WTC11 (cell line): ENCODE measurements around the gene ANKRD11. TPM values are rescaled to one million over a fixed set of nuclear protein-coding genes. Genes with fewer than 3 reads are reported as not detected.

Experiments
- ATAC-seq: fragments of 200-7000 bp; cut with Tn5 transposase; 2 replicates; pipeline ENCODE4 v1.10.0; 2021; ENCODE audit warnings: mild to moderate bottlenecking, moderate library complexity
- CTCF ChIA-PET: fragments of 300-600 bp; sonication (Branson Sonifier 250); formaldehyde crosslinking; loops from one replicate; lab custom pipeline; 2021; ENCODE audit warnings: antibody characterized with exemption; lab: Charles Lee
- POLR2A ChIA-PET: fragments of 350-600 bp; sonication (Branson Sonifier 250); formaldehyde crosslinking; loops from one replicate; lab custom pipeline; 2021; ENCODE audit warnings: antibody characterized with exemption; lab: Charles Lee
- DNase-seq: peaks from one replicate; pipeline ENCODE4 v3.0.0; 2021; ENCODE audit warnings: low spot score
- H3K27ac Mint-ChIP-seq: 2 replicates; pipeline ENCODE4 v1.8.0; 2021; ENCODE audit warnings: mixed read lengths
- H3K27me3 Mint-ChIP-seq: 2 replicates; pipeline ENCODE4 v1.8.0; 2021; ENCODE audit warnings: low read depth, mild to moderate bottlenecking, moderate library complexity, mixed read lengths
- H3K36me3 Mint-ChIP-seq: 2 replicates; pipeline ENCODE4 v1.8.0; 2021; ENCODE audit warnings: mixed read lengths
- H3K4me1 Mint-ChIP-seq: 2 replicates; pipeline ENCODE4 v1.8.0; 2022; ENCODE audit warnings: mixed read lengths
- H3K4me3 Mint-ChIP-seq: 2 replicates; pipeline ENCODE4 v1.8.0; 2021; ENCODE audit warnings: mild to moderate bottlenecking, moderate library complexity, mixed read lengths
- H3K9me3 Mint-ChIP-seq: 2 replicates; pipeline ENCODE4 v1.8.0; 2021; ENCODE audit warnings: mixed read lengths
- ATF1 ChIP-seq: sonication (generic); formaldehyde crosslinking; IDR thresholded peaks from 2 replicates; pipeline ENCODE4 v1.8.1; 2023; ENCODE audit warnings: mild to moderate bottlenecking, moderate library complexity, missing genetic modification reagents
- ETV6 ChIP-seq: sonication (generic); formaldehyde crosslinking; IDR thresholded peaks from 2 replicates; pipeline ENCODE4 v1.8.1; 2022; ENCODE audit warnings: mild to moderate bottlenecking, missing genetic modification reagents
- JUN ChIP-seq: sonication (generic); formaldehyde crosslinking; IDR thresholded peaks from 2 replicates; pipeline ENCODE4 v1.8.0; 2023; ENCODE audit warnings: mild to moderate bottlenecking, missing genetic modification reagents
- total RNA-seq: library from RNA; stranded (reverse); gene quantifications from 3 replicates; pipeline ENCODE4 v1.2.3, GENCODE V29; 2021
- TF ChIP-seq, protein P1 (sequence below): sonication (generic); formaldehyde crosslinking; IDR thresholded peaks from 2 replicates; pipeline ENCODE4 v1.8.1; 2023; ENCODE audit warnings: mild to moderate bottlenecking, missing genetic modification reagents, borderline replicate concordance
- TF ChIP-seq, protein P2 (sequence below): fragments of 250-450 bp; sonication (Bioruptor Pico); IDR thresholded peaks from 2 replicates; pipeline ENCODE4 v1.9.0; 2021; ENCODE audit warnings: mild to moderate bottlenecking, borderline replicate concordance
- TF ChIP-seq, protein P3 (sequence below): sonication (generic); formaldehyde crosslinking; IDR thresholded peaks from 2 replicates; pipeline ENCODE4 v1.8.1; 2022; ENCODE audit warnings: low read depth, mild to moderate bottlenecking, moderate library complexity, missing genetic modification reagents, borderline replicate concordance
- TF ChIP-seq, protein P4 (sequence below): sonication (generic); formaldehyde crosslinking; IDR thresholded peaks from 2 replicates; pipeline ENCODE4 v1.8.1; 2022; ENCODE audit warnings: low read depth, missing genetic modification reagents, borderline replicate concordance
- TF ChIP-seq, protein P5 (sequence below): sonication (generic); formaldehyde crosslinking; IDR thresholded peaks from 2 replicates; pipeline ENCODE4 v1.8.0; 2022; ENCODE audit warnings: mild to moderate bottlenecking, missing genetic modification reagents
- TF ChIP-seq, protein P6 (sequence below): fragments of 250-450 bp; sonication (Bioruptor Pico); conservative IDR thresholded peaks from 2 replicates; pipeline ENCODE4 v1.9.0; 2021; ENCODE audit warnings: mild to moderate bottlenecking
- TF ChIP-seq, protein P7 (sequence below): sonication (generic); formaldehyde crosslinking; IDR thresholded peaks from 2 replicates; pipeline ENCODE4 v1.8.0; 2023; ENCODE audit warnings: missing genetic modification reagents, mild to moderate bottlenecking, borderline replicate concordance

ANKRD11 gene
- total RNA-seq, 1 experiment from 2014 or later: 184 TPM

DNA sequence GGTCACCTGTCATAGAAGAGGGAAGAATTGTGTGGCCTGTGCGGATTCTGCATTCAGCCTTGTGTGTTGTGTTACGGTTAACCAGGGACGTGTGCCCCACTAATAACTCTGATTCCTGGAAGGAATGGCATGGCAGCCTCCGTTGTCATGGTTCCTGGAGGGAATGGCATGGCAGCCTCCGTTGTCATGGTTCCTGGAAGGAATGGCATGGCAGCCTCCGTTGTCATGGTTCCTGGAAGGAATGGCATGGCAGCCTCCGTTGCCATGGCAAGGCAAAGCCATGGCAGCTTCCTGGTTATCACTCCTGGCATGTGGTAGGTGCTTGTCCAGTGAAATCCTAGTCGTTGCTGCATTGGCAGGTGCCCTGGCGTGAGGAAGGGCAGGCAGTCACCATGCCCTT is 26.8 kb upstream of the ANKRD11 start:
- CTCF ChIA-PET: no interaction called here
- ATAC-seq (no peak), DNase-seq (no peak)
- Mint-ChIP-seq H3K4me1 (peaks cover 7% of the 10 kb centered on the region), H3K9me3 (no peaks in the 10 kb centered on the region), H3K27me3 (no peaks in the 10 kb centered on the region; the same call in 1 of the 2 replicates), H3K27ac (no peak overlapping the region), H3K36me3 (peaks cover 60% of the 10 kb centered on the region), H3K4me3 (no peak overlapping the region)
- POLR2A ChIA-PET: no interaction called here
- TF ChIP-seq, protein P1, sequence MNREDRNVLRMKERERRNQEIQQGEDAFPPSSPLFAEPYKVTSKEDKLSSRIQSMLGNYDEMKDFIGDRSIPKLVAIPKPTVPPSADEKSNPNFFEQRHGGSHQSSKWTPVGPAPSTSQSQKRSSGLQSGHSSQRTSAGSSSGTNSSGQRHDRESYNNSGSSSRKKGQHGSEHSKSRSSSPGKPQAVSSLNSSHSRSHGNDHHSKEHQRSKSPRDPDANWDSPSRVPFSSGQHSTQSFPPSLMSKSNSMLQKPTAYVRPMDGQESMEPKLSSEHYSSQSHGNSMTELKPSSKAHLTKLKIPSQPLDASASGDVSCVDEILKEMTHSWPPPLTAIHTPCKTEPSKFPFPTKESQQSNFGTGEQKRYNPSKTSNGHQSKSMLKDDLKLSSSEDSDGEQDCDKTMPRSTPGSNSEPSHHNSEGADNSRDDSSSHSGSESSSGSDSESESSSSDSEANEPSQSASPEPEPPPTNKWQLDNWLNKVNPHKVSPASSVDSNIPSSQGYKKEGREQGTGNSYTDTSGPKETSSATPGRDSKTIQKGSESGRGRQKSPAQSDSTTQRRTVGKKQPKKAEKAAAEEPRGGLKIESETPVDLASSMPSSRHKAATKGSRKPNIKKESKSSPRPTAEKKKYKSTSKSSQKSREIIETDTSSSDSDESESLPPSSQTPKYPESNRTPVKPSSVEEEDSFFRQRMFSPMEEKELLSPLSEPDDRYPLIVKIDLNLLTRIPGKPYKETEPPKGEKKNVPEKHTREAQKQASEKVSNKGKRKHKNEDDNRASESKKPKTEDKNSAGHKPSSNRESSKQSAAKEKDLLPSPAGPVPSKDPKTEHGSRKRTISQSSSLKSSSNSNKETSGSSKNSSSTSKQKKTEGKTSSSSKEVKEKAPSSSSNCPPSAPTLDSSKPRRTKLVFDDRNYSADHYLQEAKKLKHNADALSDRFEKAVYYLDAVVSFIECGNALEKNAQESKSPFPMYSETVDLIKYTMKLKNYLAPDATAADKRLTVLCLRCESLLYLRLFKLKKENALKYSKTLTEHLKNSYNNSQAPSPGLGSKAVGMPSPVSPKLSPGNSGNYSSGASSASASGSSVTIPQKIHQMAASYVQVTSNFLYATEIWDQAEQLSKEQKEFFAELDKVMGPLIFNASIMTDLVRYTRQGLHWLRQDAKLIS: no peak
- no peak for TF ChIP-seq ATF1 (CRISPR knock-in tag)
- TF ChIP-seq JUN: no peak
- no peak for TF ChIP-seq ETV6 (CRISPR knock-in tag)
- TF ChIP-seq, protein P2, sequence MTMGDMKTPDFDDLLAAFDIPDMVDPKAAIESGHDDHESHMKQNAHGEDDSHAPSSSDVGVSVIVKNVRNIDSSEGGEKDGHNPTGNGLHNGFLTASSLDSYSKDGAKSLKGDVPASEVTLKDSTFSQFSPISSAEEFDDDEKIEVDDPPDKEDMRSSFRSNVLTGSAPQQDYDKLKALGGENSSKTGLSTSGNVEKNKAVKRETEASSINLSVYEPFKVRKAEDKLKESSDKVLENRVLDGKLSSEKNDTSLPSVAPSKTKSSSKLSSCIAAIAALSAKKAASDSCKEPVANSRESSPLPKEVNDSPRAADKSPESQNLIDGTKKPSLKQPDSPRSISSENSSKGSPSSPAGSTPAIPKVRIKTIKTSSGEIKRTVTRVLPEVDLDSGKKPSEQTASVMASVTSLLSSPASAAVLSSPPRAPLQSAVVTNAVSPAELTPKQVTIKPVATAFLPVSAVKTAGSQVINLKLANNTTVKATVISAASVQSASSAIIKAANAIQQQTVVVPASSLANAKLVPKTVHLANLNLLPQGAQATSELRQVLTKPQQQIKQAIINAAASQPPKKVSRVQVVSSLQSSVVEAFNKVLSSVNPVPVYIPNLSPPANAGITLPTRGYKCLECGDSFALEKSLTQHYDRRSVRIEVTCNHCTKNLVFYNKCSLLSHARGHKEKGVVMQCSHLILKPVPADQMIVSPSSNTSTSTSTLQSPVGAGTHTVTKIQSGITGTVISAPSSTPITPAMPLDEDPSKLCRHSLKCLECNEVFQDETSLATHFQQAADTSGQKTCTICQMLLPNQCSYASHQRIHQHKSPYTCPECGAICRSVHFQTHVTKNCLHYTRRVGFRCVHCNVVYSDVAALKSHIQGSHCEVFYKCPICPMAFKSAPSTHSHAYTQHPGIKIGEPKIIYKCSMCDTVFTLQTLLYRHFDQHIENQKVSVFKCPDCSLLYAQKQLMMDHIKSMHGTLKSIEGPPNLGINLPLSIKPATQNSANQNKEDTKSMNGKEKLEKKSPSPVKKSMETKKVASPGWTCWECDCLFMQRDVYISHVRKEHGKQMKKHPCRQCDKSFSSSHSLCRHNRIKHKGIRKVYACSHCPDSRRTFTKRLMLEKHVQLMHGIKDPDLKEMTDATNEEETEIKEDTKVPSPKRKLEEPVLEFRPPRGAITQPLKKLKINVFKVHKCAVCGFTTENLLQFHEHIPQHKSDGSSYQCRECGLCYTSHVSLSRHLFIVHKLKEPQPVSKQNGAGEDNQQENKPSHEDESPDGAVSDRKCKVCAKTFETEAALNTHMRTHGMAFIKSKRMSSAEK (CRISPR knock-in tag): no peak
- TF ChIP-seq, protein P3, sequence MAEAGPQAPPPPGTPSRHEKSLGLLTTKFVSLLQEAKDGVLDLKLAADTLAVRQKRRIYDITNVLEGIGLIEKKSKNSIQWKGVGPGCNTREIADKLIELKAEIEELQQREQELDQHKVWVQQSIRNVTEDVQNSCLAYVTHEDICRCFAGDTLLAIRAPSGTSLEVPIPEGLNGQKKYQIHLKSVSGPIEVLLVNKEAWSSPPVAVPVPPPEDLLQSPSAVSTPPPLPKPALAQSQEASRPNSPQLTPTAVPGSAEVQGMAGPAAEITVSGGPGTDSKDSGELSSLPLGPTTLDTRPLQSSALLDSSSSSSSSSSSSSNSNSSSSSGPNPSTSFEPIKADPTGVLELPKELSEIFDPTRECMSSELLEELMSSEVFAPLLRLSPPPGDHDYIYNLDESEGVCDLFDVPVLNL (CRISPR knock-in tag): no peak
- TF ChIP-seq, protein P4, sequence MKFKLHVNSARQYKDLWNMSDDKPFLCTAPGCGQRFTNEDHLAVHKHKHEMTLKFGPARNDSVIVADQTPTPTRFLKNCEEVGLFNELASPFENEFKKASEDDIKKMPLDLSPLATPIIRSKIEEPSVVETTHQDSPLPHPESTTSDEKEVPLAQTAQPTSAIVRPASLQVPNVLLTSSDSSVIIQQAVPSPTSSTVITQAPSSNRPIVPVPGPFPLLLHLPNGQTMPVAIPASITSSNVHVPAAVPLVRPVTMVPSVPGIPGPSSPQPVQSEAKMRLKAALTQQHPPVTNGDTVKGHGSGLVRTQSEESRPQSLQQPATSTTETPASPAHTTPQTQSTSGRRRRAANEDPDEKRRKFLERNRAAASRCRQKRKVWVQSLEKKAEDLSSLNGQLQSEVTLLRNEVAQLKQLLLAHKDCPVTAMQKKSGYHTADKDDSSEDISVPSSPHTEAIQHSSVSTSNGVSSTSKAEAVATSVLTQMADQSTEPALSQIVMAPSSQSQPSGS (CRISPR knock-in tag): no peak
- TF ChIP-seq, protein P5, sequence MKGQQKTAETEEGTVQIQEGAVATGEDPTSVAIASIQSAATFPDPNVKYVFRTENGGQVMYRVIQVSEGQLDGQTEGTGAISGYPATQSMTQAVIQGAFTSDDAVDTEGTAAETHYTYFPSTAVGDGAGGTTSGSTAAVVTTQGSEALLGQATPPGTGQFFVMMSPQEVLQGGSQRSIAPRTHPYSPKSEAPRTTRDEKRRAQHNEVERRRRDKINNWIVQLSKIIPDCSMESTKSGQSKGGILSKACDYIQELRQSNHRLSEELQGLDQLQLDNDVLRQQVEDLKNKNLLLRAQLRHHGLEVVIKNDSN: no peak
- TF ChIP-seq, protein P6, sequence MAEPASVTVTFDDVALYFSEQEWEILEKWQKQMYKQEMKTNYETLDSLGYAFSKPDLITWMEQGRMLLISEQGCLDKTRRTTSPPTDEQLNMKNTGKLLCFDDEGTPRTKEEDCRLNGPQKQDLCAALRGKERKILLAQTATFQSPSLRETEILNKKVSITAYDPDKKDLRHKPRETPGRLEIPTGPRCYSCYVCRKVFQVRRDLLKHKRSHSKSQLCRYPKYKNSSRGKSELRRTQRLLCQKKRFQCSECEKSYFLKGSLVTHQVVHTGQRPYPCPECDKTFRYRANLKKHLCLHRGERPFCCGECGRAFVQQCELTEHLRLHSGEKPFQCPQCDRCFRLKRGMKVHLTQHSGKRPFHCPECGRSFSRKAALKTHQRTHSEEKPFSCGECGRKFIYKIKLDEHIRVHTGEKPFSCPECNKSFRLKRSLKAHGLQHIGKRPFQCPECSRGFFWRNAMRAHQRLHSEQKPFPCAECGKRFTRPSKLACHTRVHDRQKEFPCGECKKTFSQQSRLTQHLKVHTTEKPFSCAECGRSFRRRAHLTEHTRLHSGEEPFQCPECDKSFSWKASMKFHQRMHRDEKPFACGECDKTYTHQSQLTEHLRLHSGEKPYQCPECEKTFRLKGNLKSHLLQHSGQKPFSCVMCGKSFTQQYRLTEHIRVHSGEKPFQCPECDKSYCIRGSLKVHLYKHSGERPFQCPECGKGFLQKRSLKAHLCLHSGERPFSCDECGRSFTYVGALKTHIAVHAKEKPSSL (CRISPR knock-in tag): no peak
- TF ChIP-seq, protein P7, sequence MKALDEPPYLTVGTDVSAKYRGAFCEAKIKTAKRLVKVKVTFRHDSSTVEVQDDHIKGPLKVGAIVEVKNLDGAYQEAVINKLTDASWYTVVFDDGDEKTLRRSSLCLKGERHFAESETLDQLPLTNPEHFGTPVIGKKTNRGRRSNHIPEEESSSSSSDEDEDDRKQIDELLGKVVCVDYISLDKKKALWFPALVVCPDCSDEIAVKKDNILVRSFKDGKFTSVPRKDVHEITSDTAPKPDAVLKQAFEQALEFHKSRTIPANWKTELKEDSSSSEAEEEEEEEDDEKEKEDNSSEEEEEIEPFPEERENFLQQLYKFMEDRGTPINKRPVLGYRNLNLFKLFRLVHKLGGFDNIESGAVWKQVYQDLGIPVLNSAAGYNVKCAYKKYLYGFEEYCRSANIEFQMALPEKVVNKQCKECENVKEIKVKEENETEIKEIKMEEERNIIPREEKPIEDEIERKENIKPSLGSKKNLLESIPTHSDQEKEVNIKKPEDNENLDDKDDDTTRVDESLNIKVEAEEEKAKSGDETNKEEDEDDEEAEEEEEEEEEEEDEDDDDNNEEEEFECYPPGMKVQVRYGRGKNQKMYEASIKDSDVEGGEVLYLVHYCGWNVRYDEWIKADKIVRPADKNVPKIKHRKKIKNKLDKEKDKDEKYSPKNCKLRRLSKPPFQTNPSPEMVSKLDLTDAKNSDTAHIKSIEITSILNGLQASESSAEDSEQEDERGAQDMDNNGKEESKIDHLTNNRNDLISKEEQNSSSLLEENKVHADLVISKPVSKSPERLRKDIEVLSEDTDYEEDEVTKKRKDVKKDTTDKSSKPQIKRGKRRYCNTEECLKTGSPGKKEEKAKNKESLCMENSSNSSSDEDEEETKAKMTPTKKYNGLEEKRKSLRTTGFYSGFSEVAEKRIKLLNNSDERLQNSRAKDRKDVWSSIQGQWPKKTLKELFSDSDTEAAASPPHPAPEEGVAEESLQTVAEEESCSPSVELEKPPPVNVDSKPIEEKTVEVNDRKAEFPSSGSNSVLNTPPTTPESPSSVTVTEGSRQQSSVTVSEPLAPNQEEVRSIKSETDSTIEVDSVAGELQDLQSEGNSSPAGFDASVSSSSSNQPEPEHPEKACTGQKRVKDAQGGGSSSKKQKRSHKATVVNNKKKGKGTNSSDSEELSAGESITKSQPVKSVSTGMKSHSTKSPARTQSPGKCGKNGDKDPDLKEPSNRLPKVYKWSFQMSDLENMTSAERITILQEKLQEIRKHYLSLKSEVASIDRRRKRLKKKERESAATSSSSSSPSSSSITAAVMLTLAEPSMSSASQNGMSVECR (CRISPR knock-in tag): no peak
